Right lobe of liver (tissue), 6 donors: Measurements from ENCODE around the gene PITPNB. TPM values are rescaled to one million over a fixed set of nuclear protein-coding genes. Genes with fewer than 3 reads are reported as not detected.

Experiments
- ATAC-seq, 4 donors: fragments of 200-7000 bp; cut with Tn5 transposase; one replicate each; pipeline ENCODE4 v1.9.1; 2020; ENCODE audit warnings: mild to moderate bottlenecking in 4 of 4, moderate library complexity in 4 of 4
- DNase-seq, 3 donors: peaks; one replicate each; pipeline ENCODE4 v3.0.0-alpha.2; 2020
- H3K27ac ChIP-seq, 3 donors: fragments of 200-600 bp; one replicate each; pipeline ENCODE4 v1.8.0; 2022
- H3K27me3 ChIP-seq, 2 donors: fragments of 200-600 bp; one replicate each; pipeline ENCODE4 v1.8.0; 2022
- H3K36me3 ChIP-seq, 4 donors: fragments of 200-600 bp; sonication (generic) in 1 of 4; one replicate each; pipeline versions ENCODE4 v1.5.1 to v1.8.0; 2017 to 2022; ENCODE audit warnings: control low read depth in 1 of 4
- H3K4me1 ChIP-seq, 4 donors: fragments of 200-600 bp; sonication (generic) in 1 of 4; one replicate each; pipeline versions ENCODE4 v1.5.1 to v1.8.0; 2017 to 2022; ENCODE audit warnings: control low read depth in 1 of 4
- H3K4me3 ChIP-seq, 3 donors: fragments of 200-600 bp; one replicate each; pipeline ENCODE4 v1.8.0; 2022
- H3K9me3 ChIP-seq, 4 donors: fragments of 200-600 bp; sonication (generic) in 1 of 4; one replicate each; pipeline versions ENCODE4 v1.5.1 to v1.8.0; 2017 to 2022; ENCODE audit warnings: control low read depth in 1 of 4
- POLR2A ChIP-seq: fragments of 450-650 bp; IDR thresholded peaks from one replicate; pipeline ENCODE4 v1.6.1; 2017; ENCODE audit warnings: antibody characterized with exemption, mild to moderate bottlenecking
- WGBS: methylation state at CpG from one replicate; pipeline ENCODE4 v1.1.6; 2018; ENCODE audit warnings: low coverage, low lambda C conversion rate; ENCODE audit not compliant: insufficient coverage; ENCODE audit errors: missing lambda C conversion rate; 5-methylcytosine and 5-hydroxymethylcytosine counted together
- intact Hi-C, 2 donors: fragments of 100-400 bp; cut with DNase I; formaldehyde crosslinking; loops; one replicate each; pipeline versions ENCODE4 v1.11.2 to v1.14.1; 2022
- total RNA-seq, 6 experiments: library from RNA; depleted of rRNA in 2 of 6; stranded (reverse); fragments of >200 nt in 2 of 6; fragmentation: NEBNext Ultra II Directional in 3 of 6; extraction: Animal tissue kit (Norgen Biotek cat#: 25700) in 3 of 6; gene quantifications; one replicate each; pipeline versions ENCODE4 v1.1.0 to v1.2.4, GENCODE V29; 2016 to 2023
- TF ChIP-seq, protein P1 (sequence below), 4 donors: fragments of 200-600 bp in 3 of 4; fragments of 450-650 bp in 1 of 4; IDR thresholded peaks; one replicate each; pipeline versions ENCODE4 v1.5.1 to v1.8.0; 2016 to 2022; ENCODE audit warnings: antibody characterized with exemption in 4 of 4, mild to moderate bottlenecking in 2 of 4
- donor health status: DM: no; HTN: yes; CAD: no.
- donor health status: DM: no; HTN: no; CAD: no.
- donor health status: DM: no; HTN: no; CAD: no.
- donor health status: DM: no; HTN: yes; CAD: no.
- donor health status: DM: no; HTN: yes; CAD: no.

Gene PITPNB
- total RNA-seq, 6 experiments from 2014 or later = 28.7 to 60.6 (median 37.6) TPM

DNA sequence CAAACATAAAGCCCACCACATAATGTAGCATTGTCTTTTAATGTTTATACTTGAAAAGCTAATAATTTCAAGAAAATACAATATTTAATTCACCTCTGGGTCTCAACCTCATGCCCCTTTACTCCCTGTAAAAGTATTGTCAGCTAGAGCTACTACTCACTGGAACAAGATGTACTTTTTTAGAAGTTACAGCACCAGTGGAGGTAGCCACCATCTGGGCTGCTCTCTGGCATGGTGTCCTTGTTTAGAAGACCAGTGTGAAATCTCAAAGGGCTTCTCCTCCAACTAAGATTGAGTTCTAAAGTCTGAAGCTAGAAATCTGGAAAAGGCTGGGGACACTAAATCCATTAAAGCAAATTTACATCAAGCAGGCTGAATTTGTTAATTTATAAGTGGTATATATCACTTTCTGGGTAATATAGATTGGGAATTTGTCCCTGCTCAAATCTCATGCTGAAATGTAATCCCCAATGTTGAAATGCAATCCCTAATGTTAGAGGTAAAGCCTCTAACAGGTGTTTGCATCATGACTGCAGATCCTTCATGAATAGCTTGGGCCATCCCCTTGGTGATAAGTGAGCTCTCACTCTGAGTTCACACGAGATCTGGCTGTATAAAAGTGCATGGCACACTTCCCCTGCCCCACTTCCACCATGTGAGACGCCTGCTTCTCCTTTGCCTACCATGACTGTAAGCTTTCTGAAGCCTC is 47.6 kb downstream of the PITPNB start:
- no CpG with 5 or more reads among the region's 2 CpGs for WGBS
- no peak for DNase-seq
- Histone ChIP-seq H3K27me3 (no peaks in the 10 kb centered on the region), H3K4me3 (no peak overlapping the region), H3K36me3 (peaks cover 0 to 3% (median 0%) of the 10 kb centered on the region in 4 donors), H3K9me3 (no peaks in the 10 kb centered on the region), H3K4me1 (peaks cover 0 to 76% (median 32%) of the 10 kb centered on the region in 4 donors), H3K27ac (peak overlapping the region; percentile 76 to 97 (median 95))
- intact Hi-C loops = no loop called here
- TF ChIP-seq, protein P1, sequence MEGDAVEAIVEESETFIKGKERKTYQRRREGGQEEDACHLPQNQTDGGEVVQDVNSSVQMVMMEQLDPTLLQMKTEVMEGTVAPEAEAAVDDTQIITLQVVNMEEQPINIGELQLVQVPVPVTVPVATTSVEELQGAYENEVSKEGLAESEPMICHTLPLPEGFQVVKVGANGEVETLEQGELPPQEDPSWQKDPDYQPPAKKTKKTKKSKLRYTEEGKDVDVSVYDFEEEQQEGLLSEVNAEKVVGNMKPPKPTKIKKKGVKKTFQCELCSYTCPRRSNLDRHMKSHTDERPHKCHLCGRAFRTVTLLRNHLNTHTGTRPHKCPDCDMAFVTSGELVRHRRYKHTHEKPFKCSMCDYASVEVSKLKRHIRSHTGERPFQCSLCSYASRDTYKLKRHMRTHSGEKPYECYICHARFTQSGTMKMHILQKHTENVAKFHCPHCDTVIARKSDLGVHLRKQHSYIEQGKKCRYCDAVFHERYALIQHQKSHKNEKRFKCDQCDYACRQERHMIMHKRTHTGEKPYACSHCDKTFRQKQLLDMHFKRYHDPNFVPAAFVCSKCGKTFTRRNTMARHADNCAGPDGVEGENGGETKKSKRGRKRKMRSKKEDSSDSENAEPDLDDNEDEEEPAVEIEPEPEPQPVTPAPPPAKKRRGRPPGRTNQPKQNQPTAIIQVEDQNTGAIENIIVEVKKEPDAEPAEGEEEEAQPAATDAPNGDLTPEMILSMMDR (IDR thresholded peaks at IDR 0.05) = no peak
- no peak for TF ChIP-seq POLR2A
- peak in 3 of 4 donors; percentile 12 to 69 (median 60) for ATAC-seq

DNA sequence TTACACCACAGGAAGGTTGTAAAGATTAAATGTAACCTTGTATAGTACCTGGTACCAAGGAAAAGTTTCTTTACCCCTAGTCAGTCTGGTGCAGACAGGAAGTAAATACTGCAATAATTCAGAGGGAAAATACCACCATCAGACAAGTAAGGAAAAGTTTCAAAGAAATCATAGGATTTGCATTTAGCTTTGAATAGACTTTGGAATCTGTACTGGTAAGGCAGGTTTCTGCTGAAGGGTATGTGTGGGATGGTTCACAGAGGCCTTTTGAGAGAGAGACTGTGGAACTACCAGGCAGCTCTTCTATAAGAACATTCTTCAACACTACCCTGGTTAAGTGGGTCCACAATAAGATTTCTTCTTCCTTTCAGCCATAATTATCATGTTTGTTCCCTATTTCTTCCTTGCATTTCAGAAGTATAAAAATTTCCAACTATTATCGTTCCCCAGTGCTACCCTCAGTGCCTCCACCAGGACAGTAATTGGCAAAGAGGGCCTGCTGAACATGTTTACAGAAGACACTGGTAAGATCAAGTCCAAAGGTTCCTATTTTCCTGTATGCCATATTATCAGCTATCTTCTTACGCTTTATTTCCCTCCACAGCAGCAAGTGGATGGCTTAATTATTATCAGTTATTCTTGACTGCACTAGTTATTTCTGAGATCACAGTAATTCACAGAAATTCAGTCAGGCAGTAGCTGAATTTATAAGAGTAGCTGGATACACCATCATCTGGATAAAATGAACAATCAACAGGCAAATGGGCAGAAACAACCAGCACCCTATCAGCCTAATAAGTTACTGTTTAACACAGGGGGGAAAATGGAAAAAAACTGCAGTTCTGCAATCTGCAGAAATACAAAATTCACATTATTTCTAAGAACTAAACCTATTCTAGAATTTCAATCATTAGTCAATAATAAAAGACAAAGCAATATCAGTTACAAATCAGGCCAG is 48.5 kb downstream of the PITPNB start:
- Histone ChIP-seq H3K27me3 (no peaks in the 10 kb centered on the region), H3K27ac (peak overlapping the region; percentile 76 to 97 (median 95)), H3K36me3 (peaks cover 0 to 3% (median 0%) of the 10 kb centered on the region in 4 donors), H3K4me3 (no peak overlapping the region), H3K9me3 (no peaks in the 10 kb centered on the region), H3K4me1 (peaks cover 0 to 86% (median 36%) of the 10 kb centered on the region in 4 donors)
- DNase-seq (no peak), ATAC-seq (peak; percentile 69 to 85 (median 76))
- intact Hi-C loops = no loop called here
- TF ChIP-seq, protein P1 (IDR thresholded peaks at IDR 0.05) = peak in 3 of 4 donors; percentile 18 to 60 (median 22)
- no peak for TF ChIP-seq POLR2A
- 28% methylated on average over 2 of the region's 2 CpGs for WGBS

DNA sequence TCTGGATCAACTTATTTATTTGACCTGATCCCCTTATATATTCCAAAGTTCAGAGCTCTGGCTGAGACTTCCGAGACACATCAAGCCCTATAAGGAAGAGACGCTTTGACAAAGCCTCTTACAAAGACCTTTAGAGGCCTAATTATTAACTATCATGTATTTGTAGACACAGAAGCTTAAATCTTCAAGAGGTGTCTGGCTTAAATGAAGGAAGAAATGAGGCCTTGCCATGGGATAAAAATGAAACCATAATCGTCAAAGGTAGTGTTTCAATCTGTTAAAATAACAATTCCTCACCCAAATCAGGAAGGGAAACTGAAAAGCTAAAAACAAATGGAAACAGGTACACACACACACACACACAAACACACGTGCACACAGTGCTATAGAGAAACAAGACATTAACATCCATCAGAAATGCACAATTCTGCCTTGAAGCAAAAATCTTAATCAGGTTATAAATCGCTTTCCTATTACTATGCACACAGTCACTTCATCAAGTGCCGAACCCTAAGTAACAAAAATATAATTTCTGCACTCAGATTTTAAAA is 50.2 kb downstream of the PITPNB start:
- H3K4me1 ChIP-seq = peaks cover 0 to 94% (median 39%) of the 10 kb centered on the region in 4 donors

More for the DNA sequence above, 50.2 kb downstream of the PITPNB start:
- WGBS = 37% methylated on average over 6 of the region's 6 CpGs
- DNase-seq (no peak), ATAC-seq (no peak)
- no peaks in the 10 kb centered on the region for H3K9me3 ChIP-seq
- peak overlapping the region; percentile 76 to 97 (median 95) for H3K27ac ChIP-seq
- intact Hi-C loops = no loop called here
- H3K27me3 ChIP-seq = no peaks in the 10 kb centered on the region
- peaks cover 0 to 3% (median 0%) of the 10 kb centered on the region in 4 donors for H3K36me3 ChIP-seq
- no peak overlapping the region for H3K4me3 ChIP-seq
- no peak for TF ChIP-seq POLR2A
- TF ChIP-seq, protein P1 (IDR thresholded peaks at IDR 0.05) = no peak
